IMR-90 (cell line): ENCODE measurements around the gene RNASE3. TPM values are rescaled to one million over a fixed set of nuclear protein-coding genes. Genes with fewer than 3 reads are reported as not detected.
A peak's percentile ranks its signal among the peaks of the same experiment; 100 is the strongest.

ENCODE experiments used
- ATAC-seq: fragments of 200-7000 bp; cut with Tn5 transposase; 2 replicates; pipeline ENCODE4 v1.9.1; 2020; ENCODE audit warnings: low read depth, mild to moderate bottlenecking, moderate library complexity
- BruUV-seq: library from RNA; stranded (reverse); fragments of 400-500 nt; replicated peaks from 2 replicates; lab custom pipeline; 2021; lab: Mats Ljungman, UMichigan
- CTCF ChIA-PET: fragments of 300-600 bp; formaldehyde crosslinking; extraction: SDS; loops from one replicate; lab custom pipeline; 2021; ENCODE audit warnings: antibody characterized with exemption; lab: Yijun Ruan, JAX
- POLR2A ChIA-PET: fragments of 300-600 bp; sonication (Branson Sonifier 250); formaldehyde crosslinking; loops from one replicate; lab custom pipeline; 2022; ENCODE audit warnings: antibody characterized with exemption; ENCODE audit not compliant: unreplicated experiment; lab: Charles Lee
- DNase-seq: peaks from one replicate; pipeline ENCODE4 v3.0.0; 2013
- H2AFZ ChIP-seq: replicated peaks from 2 replicates; pipeline ENCODE3; 2013; ENCODE audit warnings: low read length, mild to moderate bottlenecking; ENCODE audit not compliant: poor library complexity
- H2AK5ac ChIP-seq: 2 replicates; pipeline ENCODE4 v1.6.1; 2013; ENCODE audit warnings: low read depth, low read length, inconsistent platforms
- H2AK9ac ChIP-seq: replicated peaks from 2 replicates; pipeline ENCODE3; 2013; ENCODE audit warnings: mild to moderate bottlenecking, low read depth, low read length, moderate library complexity; ENCODE audit not compliant: poor library complexity
- H2BK120ac ChIP-seq: 2 replicates; pipeline ENCODE4 v1.6.1; 2013; ENCODE audit warnings: low read depth, low read length, inconsistent platforms
- H2BK15ac ChIP-seq: 3 replicates; pipeline ENCODE4 v1.6.1; 2013; ENCODE audit warnings: low read depth, low read length, inconsistent platforms
- H2BK20ac ChIP-seq: 2 replicates; pipeline ENCODE4 v1.6.1; 2013; ENCODE audit warnings: low read depth, mild to moderate bottlenecking, inconsistent platforms, low read length, moderate library complexity
- H2BK5ac ChIP-seq: 2 replicates; pipeline ENCODE4 v1.6.1; 2013; ENCODE audit warnings: mild to moderate bottlenecking, low read depth, low read length, inconsistent platforms; ENCODE audit not compliant: poor library complexity, severe bottlenecking
- H3K14ac ChIP-seq: replicated peaks from 2 replicates; pipeline ENCODE4 v1.6.1; 2013; ENCODE audit warnings: low read depth, low read length, inconsistent platforms
- H3K18ac ChIP-seq: 2 replicates; pipeline ENCODE4 v1.6.1; 2013; ENCODE audit warnings: low read depth, low read length, control low read depth
- H3K23ac ChIP-seq: 2 replicates; pipeline ENCODE4 v1.6.1; 2013; ENCODE audit warnings: low read depth, low read length, inconsistent platforms
- H3K27ac ChIP-seq: 2 replicates; pipeline ENCODE4 v1.5.1; 2013; ENCODE audit warnings: mild to moderate bottlenecking, control low read depth, low read length; ENCODE audit not compliant: insufficient read depth
- H3K27me3 ChIP-seq: 2 replicates; pipeline ENCODE4 v1.6.1; 2013; ENCODE audit warnings: low read length; ENCODE audit not compliant: control insufficient read depth, insufficient read depth
- H3K36me3 ChIP-seq: 2 replicates; pipeline ENCODE4 v1.6.1; 2013; ENCODE audit warnings: low read length, mixed read lengths; ENCODE audit not compliant: control insufficient read depth, insufficient read depth
- H3K4ac ChIP-seq: 2 replicates; pipeline ENCODE4 v1.6.1; 2013; ENCODE audit warnings: low read depth, low read length, inconsistent platforms
- H3K4me1 ChIP-seq: 2 replicates; pipeline ENCODE4 v1.6.1; 2013; ENCODE audit warnings: low read length, mixed read lengths; ENCODE audit not compliant: control insufficient read depth, insufficient read depth
- H3K4me2 ChIP-seq: 2 replicates; pipeline ENCODE4 v1.6.1; 2013; ENCODE audit warnings: low read depth, mild to moderate bottlenecking, control low read depth, low read length, moderate library complexity
- H3K4me3 ChIP-seq: 2 replicates; pipeline ENCODE4 v1.5.1; 2013; ENCODE audit warnings: low read depth, mild to moderate bottlenecking, control low read depth, low read length, moderate library complexity; ENCODE audit not compliant: insufficient read depth
- H3K56ac ChIP-seq: 2 replicates; pipeline ENCODE4 v1.6.1; 2013; ENCODE audit warnings: low read length, inconsistent platforms; ENCODE audit not compliant: insufficient read depth; ENCODE audit errors: extremely low read depth
- H3K79me1 ChIP-seq, 2 experiments: 2 replicates each; pipeline ENCODE4 v1.6.1; 2013; ENCODE audit warnings: low read length in 2 of 2, inconsistent platforms in 1 of 2, low read depth in 1 of 2
- H3K9ac ChIP-seq: 2 replicates; pipeline ENCODE4 v1.6.1; 2013; ENCODE audit warnings: low read depth, low read length, control low read depth
- H3K9me1 ChIP-seq: 2 replicates; pipeline ENCODE4 v1.6.1; 2013; ENCODE audit warnings: low read length, inconsistent platforms; ENCODE audit not compliant: insufficient read depth
- H3K9me3 ChIP-seq: 2 replicates; pipeline ENCODE4 v1.6.1; 2013; ENCODE audit warnings: low read length; ENCODE audit not compliant: control insufficient read depth, insufficient read depth
- H4K20me1 ChIP-seq: 2 replicates; pipeline ENCODE4 v1.6.1; 2013; ENCODE audit warnings: low read length, inconsistent platforms; ENCODE audit not compliant: insufficient read depth
- H4K5ac ChIP-seq: 2 replicates; pipeline ENCODE4 v1.6.1; 2013; ENCODE audit warnings: mild to moderate bottlenecking, low read depth, low read length, control low read depth
- H4K8ac ChIP-seq, 2 experiments: 2 replicates each; pipeline ENCODE4 v1.6.1; 2013; ENCODE audit warnings: low read depth in 2 of 2, low read length in 2 of 2, control low read depth in 1 of 2, inconsistent platforms in 1 of 2
- H4K91ac ChIP-seq: 2 replicates; pipeline ENCODE4 v1.6.1; 2013; ENCODE audit warnings: low read depth, low read length, inconsistent platforms; ENCODE audit not compliant: insufficient read depth
- CHD1 ChIP-seq: IDR thresholded peaks from 2 replicates; pipeline ENCODE4 v1.6.1; 2012; ENCODE audit warnings: low read depth, low read length, improper control_type of control experiment
- CTCF ChIP-seq: conservative IDR thresholded peaks from 2 replicates; pipeline ENCODE4 v1.5.1; 2012; ENCODE audit warnings: mild to moderate bottlenecking, low read depth, low read length, improper control_type of control experiment
- NFE2L2 ChIP-seq: fragments of 150-350 bp; IDR thresholded peaks from 2 replicates; pipeline ENCODE4 v1.6.1; 2016; ENCODE audit warnings: low read depth, mild to moderate bottlenecking, low read length
- WGBS, 2 experiments: methylation state at CpG; one replicate each; pipeline versions ENCODE4 v1.1.5 to v1.1.7; 2013; ENCODE audit warnings: missing lambda C conversion rate in 2 of 2; ENCODE audit not compliant: insufficient read length in 1 of 2; ENCODE audit errors: extremely low coverage in 2 of 2; 5-methylcytosine and 5-hydroxymethylcytosine counted together
- dilution Hi-C: fragments of 300-500 bp; cut with HindIII; formaldehyde crosslinking; loops from one replicate; pipeline ENCODE4 v1.14.3; 2018; ENCODE audit warnings: low sequenced_read_pairs; ENCODE audit not compliant: unreplicated experiment
- in situ Hi-C: fragments of 300-500 bp; cut with MboI; formaldehyde crosslinking; loops from 3 replicates; pipeline ENCODE4 v1.14.3; 2019; ENCODE audit warnings: low sequenced_read_pairs, inconsistent platforms, mixed read lengths
- intact Hi-C: fragments of 100-400 bp; cut with micrococcal nuclease; formaldehyde crosslinking; loops from 2 replicates; pipeline ENCODE4 v1.10.0; 2022
- polyA plus RNA-seq, 3 experiments: library from polyadenylated mRNA; depleted of rRNA; stranded (reverse); fragments of >200 nt; gene quantifications; 2 replicates each; pipeline ENCODE4 v1.2.3, GENCODE V29; 2012; ENCODE audit warnings: low replicate concordance in 1 of 3
- total RNA-seq: library from RNA; depleted of rRNA; stranded (reverse); fragments of >200 nt; gene quantifications from 2 replicates; pipeline ENCODE4 v1.2.3, GENCODE V29; 2012

Gene RNASE3
- total and polyA plus RNA-seq, 2 of the 4 experiments (the other 2 are of a cell fraction), result not detected

- ATAC-seq, result no peak
- intact Hi-C loops, result no loop called here
Observed at GRCh38 chr14:20866963-20867362, 24.2 kb upstream of the RNASE3 start.

More at GRCh38 chr14:20866963-20867362, 24.2 kb upstream of the RNASE3 start:
- Histone ChIP-seq H3K79me1 (no peaks in the 10 kb centered on the region), H2AFZ (no peak overlapping the region), H2BK20ac (no peak overlapping the region), H4K8ac (no peak overlapping the region), H4K20me1 (no peaks in the 10 kb centered on the region), H3K9me1 (no peaks in the 10 kb centered on the region), H3K9me3 (no peaks in the 10 kb centered on the region), H3K4me2 (no peak overlapping the region), H3K56ac (no peak overlapping the region), H3K18ac (no peak overlapping the region), H3K4ac (no peak overlapping the region), H3K23ac (no peak overlapping the region), H4K91ac (no peak overlapping the region), H3K9ac (no peak overlapping the region), H3K27me3 (no peaks in the 10 kb centered on the region), H2BK5ac (no peak overlapping the region), H3K27ac (no peak overlapping the region), H3K36me3 (no peaks in the 10 kb centered on the region), H2AK9ac (no peak overlapping the region), H3K4me3 (no peak overlapping the region), H2AK5ac (no peak overlapping the region), H4K5ac (no peak overlapping the region), H3K14ac (no peak overlapping the region), H2BK120ac (no peak overlapping the region), H2BK15ac (no peak overlapping the region), H3K4me1 (no peaks in the 10 kb centered on the region)
- no peak for DNase-seq
- no TSS peak for BruUV-seq
- no CpG with 5 or more reads among the region's 2 CpGs for WGBS, 2 experiments
- TF ChIP-seq CHD1 (no peak), NFE2L2 (no peak), CTCF (peak; percentile 20; the same call in 1 of the 2 replicates)
- in situ Hi-C loops, result no loop called here
- ChIA-PET POLR2A (no interaction called here), CTCF (interaction anchor here (2.2 kb wide), 1 partner anchor 104 kb away, joined by 7 read pairs; no protein-coding TSS in a partner anchor)
- dilution Hi-C loops, result no loop called here
